Measurements from ENCODE around the gene PDCD1LG2.

- no peak for TF ChIP-seq CTCF (conservative IDR thresholded peaks at IDR 0.05; ENCODE audit: low read depth, low read length)
- TF ChIP-seq EZH2 (IDR thresholded peaks at IDR 0.05; ENCODE audit: borderline replicate concordance, low read depth, low read length, poor library complexity, severe bottlenecking), result no peak
Measured at GRCh38 chr9:5554254-5554653, 43.9 kb downstream of the PDCD1LG2 start.
